ENCODE data around the gene PYM1. TPM values are rescaled to one million over a fixed set of nuclear protein-coding genes. Genes with fewer than 3 reads are reported as not detected.

The PYM1 gene
- total RNA-seq, 1 experiment from 2014 or later, result 58.9 TPM

DNA sequence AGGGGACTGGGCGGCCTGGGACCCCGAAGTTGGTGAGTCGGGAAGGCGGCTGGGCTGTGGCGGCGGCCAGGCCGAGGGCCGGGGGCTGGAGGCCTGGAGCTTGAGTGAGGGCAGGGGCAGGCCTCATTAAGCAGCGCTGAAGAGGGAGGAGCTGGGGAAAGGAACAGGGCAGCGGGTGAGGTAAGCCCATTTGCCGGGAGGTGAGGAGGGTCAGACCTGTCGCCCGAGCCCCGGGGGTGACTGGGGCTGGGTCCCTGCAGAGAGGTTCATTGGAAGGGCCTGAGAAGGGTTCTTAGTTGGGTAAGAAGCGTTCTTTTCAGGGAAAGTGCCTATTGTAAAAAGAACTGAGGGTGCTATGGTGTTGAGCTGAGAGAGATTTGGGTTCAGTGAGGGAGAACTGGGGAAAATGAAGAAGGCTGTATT is 46.6 kb upstream of the PYM1 start:
- Histone ChIP-seq H4K91ac (ENCODE audit: insufficient read length, low read depth, low read length) (no peak overlapping the region), H2BK5ac (ENCODE audit: insufficient read length, low read length) (no peak overlapping the region), H3K18ac (ENCODE audit: insufficient read length, low read depth, low read length) (no peak overlapping the region), H3K79me1 (ENCODE audit: insufficient read depth, low read depth, low read length, poor library complexity, severe bottlenecking) (peaks cover 3% of the 10 kb centered on the region), H3K56ac (ENCODE audit: insufficient read length, low read depth, low read length) (no peak overlapping the region), H3K27ac (ENCODE audit: insufficient read length, low read depth, low read length) (no peak overlapping the region), H3T11ph (ENCODE audit: low read length) (no peak overlapping the region), H3K79me2 (ENCODE audit: insufficient read depth, low read length) (peaks cover 14% of the 10 kb centered on the region; the same call in 1 of the 2 replicates), H3K4ac (ENCODE audit: low read depth, low read length) (no peak overlapping the region), H2BK120ac (ENCODE audit: low read depth, low read length, poor library complexity, severe bottlenecking) (no peak overlapping the region), H3K14ac (ENCODE audit: insufficient read depth, low read length) (0 out of 2 replicates have a peak overlapping the region, but pooled peaks have one; percentile 43), H3K23me2 (ENCODE audit: insufficient read length, low read depth, low read length, poor library complexity, severe bottlenecking) (peaks cover 6% of the 10 kb centered on the region), H4K20me1 (ENCODE audit: control insufficient read depth, insufficient read depth, insufficient read length) (no peaks in the 10 kb centered on the region), H3K9ac (ENCODE audit: extremely low read depth, insufficient read length, low read length) (peak overlapping the region; percentile 76), H3K4me2 (ENCODE audit: insufficient read depth, insufficient read length, low read length) (peak overlapping the region; percentile 71), H2BK15ac (ENCODE audit: low read depth, low read length) (no peak overlapping the region), H2BK20ac (ENCODE audit: low read depth, low read length, poor library complexity, severe bottlenecking) (no peak overlapping the region), H2BK12ac (ENCODE audit: insufficient read length, low read depth, low read length) (no peak overlapping the region), H4K5ac (ENCODE audit: insufficient read length, low read depth, low read length) (no peak overlapping the region), H2AK5ac (ENCODE audit: insufficient read length, low read length) (no peak overlapping the region), H3K4me1 (ENCODE audit: insufficient read depth, low read length) (no peaks in the 10 kb centered on the region; the same call in 1 of the 2 replicates), H3K23ac (ENCODE audit: insufficient read length, low read depth, low read length) (no peak overlapping the region), H3K9me3 (ENCODE audit: control insufficient read depth, low read depth, low read length) (no peaks in the 10 kb centered on the region), H4K8ac (replicated peaks; ENCODE audit: insufficient read length, low read depth, low read length) (no peak overlapping the region), H2AFZ (ENCODE audit: low read length) (no peak overlapping the region), H3K27me3 (ENCODE audit: insufficient read depth, low read length) (no peaks in the 10 kb centered on the region)
- H3K36me3 Mint-ChIP-seq (ENCODE audit: insufficient read depth in 1 of 3, low read depth in 3 of 3), result peaks cover 15 to 49% (median 44%) of the 10 kb centered on the region in 3 experiments; a peak in 6 of 7 replicates
- TF ChIP-seq, protein P1, sequence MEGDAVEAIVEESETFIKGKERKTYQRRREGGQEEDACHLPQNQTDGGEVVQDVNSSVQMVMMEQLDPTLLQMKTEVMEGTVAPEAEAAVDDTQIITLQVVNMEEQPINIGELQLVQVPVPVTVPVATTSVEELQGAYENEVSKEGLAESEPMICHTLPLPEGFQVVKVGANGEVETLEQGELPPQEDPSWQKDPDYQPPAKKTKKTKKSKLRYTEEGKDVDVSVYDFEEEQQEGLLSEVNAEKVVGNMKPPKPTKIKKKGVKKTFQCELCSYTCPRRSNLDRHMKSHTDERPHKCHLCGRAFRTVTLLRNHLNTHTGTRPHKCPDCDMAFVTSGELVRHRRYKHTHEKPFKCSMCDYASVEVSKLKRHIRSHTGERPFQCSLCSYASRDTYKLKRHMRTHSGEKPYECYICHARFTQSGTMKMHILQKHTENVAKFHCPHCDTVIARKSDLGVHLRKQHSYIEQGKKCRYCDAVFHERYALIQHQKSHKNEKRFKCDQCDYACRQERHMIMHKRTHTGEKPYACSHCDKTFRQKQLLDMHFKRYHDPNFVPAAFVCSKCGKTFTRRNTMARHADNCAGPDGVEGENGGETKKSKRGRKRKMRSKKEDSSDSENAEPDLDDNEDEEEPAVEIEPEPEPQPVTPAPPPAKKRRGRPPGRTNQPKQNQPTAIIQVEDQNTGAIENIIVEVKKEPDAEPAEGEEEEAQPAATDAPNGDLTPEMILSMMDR (conservative IDR thresholded peaks at IDR 0.05), result no peak
- H3K9me3 Mint-ChIP-seq, result no peaks in the 10 kb centered on the region
- H3K27ac Mint-ChIP-seq, result no peak overlapping the region
- no peak overlapping the region for H3K4me3 Mint-ChIP-seq
- WGBS (ENCODE audit: extremely low coverage, insufficient read length, low lambda C conversion rate), result no CpG with 5 or more reads among the region's 15 CpGs
- H3K27me3 Mint-ChIP-seq (ENCODE audit: low read depth), result no peaks in the 10 kb centered on the region
- peaks cover 6 to 8% of the 10 kb centered on the region in 2 experiments; a peak in 2 of 4 replicates for H3K4me1 Mint-ChIP-seq
- no peak for DNase-seq
